Adrenal gland (tissue), 5 donors: ENCODE measurements around the gene C1orf52.

Experiments
- CTCF ChIP-seq, 6 experiments: fragments of 450-650 bp in 4 of 6; fragments of 200-600 bp in 2 of 6; sonication (generic) in 1 of 6; IDR thresholded peaks; 1 replicate in 5 of 6; 2 replicates in 1 of 6; pipeline versions ENCODE4 v1.5.1 to v1.8.0; 2016 to 2021; ENCODE audit warnings: antibody characterized with exemption in 6 of 6, mild to moderate bottlenecking in 2 of 6, moderate library complexity in 1 of 6
- POLR2A ChIP-seq, 2 donors: fragments of 450-650 bp; IDR thresholded peaks; one replicate each; pipeline ENCODE4 v1.6.1; 2017; ENCODE audit warnings: antibody characterized with exemption in 2 of 2, mild to moderate bottlenecking in 2 of 2, moderate library complexity in 1 of 2
- donor health status: DM: no; HTN: no; CAD: no.

GRCh38 chr1:85280636-85281035, 21.2 kb upstream of the C1orf52 start:
- TF ChIP-seq CTCF (IDR thresholded peaks at IDR 0.05) (no peak), POLR2A (IDR thresholded peaks at IDR 0.05) (no peak)
